Effector memory CD4-positive, alpha-beta T cell (primary cell): Measurements from ENCODE around the gene MCM6.

ENCODE experiments used
- DNase-seq, 3 donors: peaks; one replicate each; pipeline ENCODE4 v3.0.0-alpha.2; 2020
- H3K27ac ChIP-seq: 2 replicates; pipeline ENCODE4 v1.7.0; 2013; ENCODE audit warnings: mild to moderate bottlenecking, low read length, moderate library complexity; ENCODE audit not compliant: insufficient read depth, poor library complexity, severe bottlenecking
- H3K27me3 ChIP-seq: replicated peaks from 2 replicates; pipeline ENCODE4 v1.7.0; 2013; ENCODE audit warnings: mild to moderate bottlenecking, low read length; ENCODE audit not compliant: insufficient read depth, control insufficient read depth, poor library complexity, severe bottlenecking
- H3K36me3 ChIP-seq: 2 replicates; pipeline ENCODE4 v1.7.0; 2013; ENCODE audit warnings: mild to moderate bottlenecking, low read length, moderate library complexity; ENCODE audit not compliant: control insufficient read depth, insufficient read depth
- H3K4me1 ChIP-seq: 2 replicates; pipeline ENCODE4 v1.7.0; 2013; ENCODE audit warnings: low read length, mild to moderate bottlenecking; ENCODE audit not compliant: control insufficient read depth, insufficient read depth, poor library complexity, severe bottlenecking
- H3K4me3 ChIP-seq: 2 replicates; pipeline ENCODE4 v1.7.0; 2013; ENCODE audit warnings: low read length, low read depth, mild to moderate bottlenecking; ENCODE audit not compliant: insufficient read depth, poor library complexity, severe bottlenecking
- H3K9me3 ChIP-seq: 2 replicates; pipeline ENCODE4 v1.7.0; 2013; ENCODE audit warnings: mild to moderate bottlenecking, low read length, moderate library complexity; ENCODE audit not compliant: control insufficient read depth

MCM6 gene

GRCh38 chr2:135844301-135844895 lies 31.8 kb downstream of the MCM6 start:
- H3K27me3 ChIP-seq, result no peaks in the 10 kb centered on the region
- no peak overlapping the region for H3K27ac ChIP-seq
- no peaks in the 10 kb centered on the region for H3K4me1 ChIP-seq
- H3K4me3 ChIP-seq, result no peak overlapping the region
- no peak for DNase-seq
- H3K9me3 ChIP-seq, result no peaks in the 10 kb centered on the region
- H3K36me3 ChIP-seq, result peaks cover 24% of the 10 kb centered on the region

GRCh38 chr2:135843671-135844070 lies 32.6 kb downstream of the MCM6 start:
- H3K4me1 ChIP-seq, result no peaks in the 10 kb centered on the region
- DNase-seq, result no peak
- H3K4me3 ChIP-seq, result no peak overlapping the region
- no peak overlapping the region for H3K27ac ChIP-seq
- no peaks in the 10 kb centered on the region for H3K27me3 ChIP-seq
- H3K9me3 ChIP-seq, result no peaks in the 10 kb centered on the region
- H3K36me3 ChIP-seq, result peaks cover 24% of the 10 kb centered on the region

GRCh38 chr2:135840601-135841000 lies 35.6 kb downstream of the MCM6 start:
- no peaks in the 10 kb centered on the region for H3K4me1 ChIP-seq
- H3K36me3 ChIP-seq, result peaks cover 11% of the 10 kb centered on the region
- no peaks in the 10 kb centered on the region for H3K9me3 ChIP-seq
- no peaks in the 10 kb centered on the region for H3K27me3 ChIP-seq
- H3K4me3 ChIP-seq, result no peak overlapping the region
- DNase-seq, result no peak
- H3K27ac ChIP-seq, result no peak overlapping the region

GRCh38 chr2:135839713-135840112 lies 36.5 kb downstream of the MCM6 start:
- no peak for DNase-seq
- no peak overlapping the region for H3K27ac ChIP-seq
- no peaks in the 10 kb centered on the region for H3K4me1 ChIP-seq
- H3K9me3 ChIP-seq, result no peaks in the 10 kb centered on the region
- no peak overlapping the region for H3K4me3 ChIP-seq
- peaks cover 11% of the 10 kb centered on the region for H3K36me3 ChIP-seq
- H3K27me3 ChIP-seq, result no peaks in the 10 kb centered on the region

- no peak overlapping the region for H3K27ac ChIP-seq
- no peaks in the 10 kb centered on the region for H3K9me3 ChIP-seq
- H3K27me3 ChIP-seq, result no peaks in the 10 kb centered on the region
- no peaks in the 10 kb centered on the region for H3K4me1 ChIP-seq
- H3K36me3 ChIP-seq, result no peaks in the 10 kb centered on the region
- DNase-seq, result no peak
- no peak overlapping the region for H3K4me3 ChIP-seq
Measured at GRCh38 chr2:135838502-135838901, 37.7 kb downstream of the MCM6 start.

- Histone ChIP-seq H3K27ac (no peak within 1 kb of the TSS), H3K36me3 (no peaks in the 10 kb centered on the region), H3K4me1 (no peaks in the 10 kb centered on the region), H3K4me3 (no peak within 1 kb of the TSS), H3K27me3 (no peaks in the 10 kb centered on the region), H3K9me3 (no peaks in the 10 kb centered on the region)
- no peak for DNase-seq
Measured at GRCh38 chr2:135836596-135837270, 39.5 kb downstream of the MCM6 start, which contains the start of gene LCT. Gene LCT (minus strand): TSS chr2:135837184. CDS start chr2:135837169, 15 bp downstream.

- H3K4me1 ChIP-seq, result no peaks in the 10 kb centered on the region
- no peaks in the 10 kb centered on the region for H3K9me3 ChIP-seq
- DNase-seq, result no peak
Measured at GRCh38 chr2:135832891-135833290, 43.4 kb downstream of the MCM6 start.

GRCh38 chr2:135831180-135831812 lies 44.9 kb downstream of the MCM6 start:
- no peaks in the 10 kb centered on the region for H3K9me3 ChIP-seq
- H3K36me3 ChIP-seq, result no peaks in the 10 kb centered on the region
- H3K27ac ChIP-seq, result no peak overlapping the region
- H3K4me1 ChIP-seq, result no peaks in the 10 kb centered on the region
- H3K27me3 ChIP-seq, result no peaks in the 10 kb centered on the region
- no peak for DNase-seq
- H3K4me3 ChIP-seq, result no peak overlapping the region

More at GRCh38 chr2:135832891-135833290, 43.4 kb downstream of the MCM6 start:
- no peak overlapping the region for H3K4me3 ChIP-seq
- H3K27ac ChIP-seq, result no peak overlapping the region
- H3K27me3 ChIP-seq, result no peaks in the 10 kb centered on the region
- H3K36me3 ChIP-seq, result no peaks in the 10 kb centered on the region

GRCh38 chr2:135829378-135830135 lies 46.7 kb downstream of the MCM6 start:
- H3K9me3 ChIP-seq, result no peaks in the 10 kb centered on the region
- DNase-seq, result no peak
- no peaks in the 10 kb centered on the region for H3K27me3 ChIP-seq
- no peaks in the 10 kb centered on the region for H3K36me3 ChIP-seq
- no peak overlapping the region for H3K27ac ChIP-seq
- no peak overlapping the region for H3K4me3 ChIP-seq
- H3K4me1 ChIP-seq, result no peaks in the 10 kb centered on the region
